Measurements from ENCODE around the gene ZNF26.
"Not testable (repeated sequence)": the region's sequence is repeated elsewhere in the genome, so short reads cannot be mapped to it uniquely, and the experiment has no call there.

The ZNF26 gene

GRCh38 chr12:132963947-132964346 lies 22.2 kb upstream of the ZNF26 start:
- peak in 1 of 2 donors; percentile 38 for DNase-seq (ENCODE audit: low read depth in 2 of 2)
- TF ChIP-seq, protein P1, sequence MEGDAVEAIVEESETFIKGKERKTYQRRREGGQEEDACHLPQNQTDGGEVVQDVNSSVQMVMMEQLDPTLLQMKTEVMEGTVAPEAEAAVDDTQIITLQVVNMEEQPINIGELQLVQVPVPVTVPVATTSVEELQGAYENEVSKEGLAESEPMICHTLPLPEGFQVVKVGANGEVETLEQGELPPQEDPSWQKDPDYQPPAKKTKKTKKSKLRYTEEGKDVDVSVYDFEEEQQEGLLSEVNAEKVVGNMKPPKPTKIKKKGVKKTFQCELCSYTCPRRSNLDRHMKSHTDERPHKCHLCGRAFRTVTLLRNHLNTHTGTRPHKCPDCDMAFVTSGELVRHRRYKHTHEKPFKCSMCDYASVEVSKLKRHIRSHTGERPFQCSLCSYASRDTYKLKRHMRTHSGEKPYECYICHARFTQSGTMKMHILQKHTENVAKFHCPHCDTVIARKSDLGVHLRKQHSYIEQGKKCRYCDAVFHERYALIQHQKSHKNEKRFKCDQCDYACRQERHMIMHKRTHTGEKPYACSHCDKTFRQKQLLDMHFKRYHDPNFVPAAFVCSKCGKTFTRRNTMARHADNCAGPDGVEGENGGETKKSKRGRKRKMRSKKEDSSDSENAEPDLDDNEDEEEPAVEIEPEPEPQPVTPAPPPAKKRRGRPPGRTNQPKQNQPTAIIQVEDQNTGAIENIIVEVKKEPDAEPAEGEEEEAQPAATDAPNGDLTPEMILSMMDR (IDR thresholded peaks at IDR 0.05; ENCODE audit: low read depth, low read length) = peak; percentile 39
- not testable (repeated sequence) for H3K4me3 ChIP-seq (replicated peaks in 1 of 2; ENCODE audit: low read depth in 2 of 2, low read length in 2 of 2)

DNA sequence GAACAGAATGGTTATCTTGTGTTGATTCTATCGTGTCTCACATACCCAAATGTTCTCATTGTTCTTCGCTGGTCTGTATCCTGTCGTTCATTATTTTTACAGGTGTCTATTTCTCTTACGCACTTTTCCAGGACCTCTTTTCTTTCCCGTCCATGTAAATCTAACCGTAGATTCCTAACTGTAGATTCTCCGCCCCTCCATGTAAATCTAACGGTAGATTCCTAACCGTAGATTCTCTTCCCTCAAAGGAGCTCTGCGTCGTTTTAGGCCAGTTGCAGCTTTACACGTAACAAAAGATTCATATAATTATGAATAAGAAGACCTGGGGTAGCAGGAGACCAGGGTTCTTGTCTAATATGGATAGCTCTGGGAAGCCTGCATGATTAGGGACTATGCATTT lies 20.4 kb upstream of the ZNF26 start:
- TF ChIP-seq, protein P1 (IDR thresholded peaks at IDR 0.05; ENCODE audit: low read depth, low read length) = no peak
- DNase-seq (ENCODE audit: low read depth in 2 of 2) = no peak
- no peak overlapping the region for H3K4me3 ChIP-seq (replicated peaks in 1 of 2; ENCODE audit: low read depth in 2 of 2, low read length in 2 of 2)

DNA sequence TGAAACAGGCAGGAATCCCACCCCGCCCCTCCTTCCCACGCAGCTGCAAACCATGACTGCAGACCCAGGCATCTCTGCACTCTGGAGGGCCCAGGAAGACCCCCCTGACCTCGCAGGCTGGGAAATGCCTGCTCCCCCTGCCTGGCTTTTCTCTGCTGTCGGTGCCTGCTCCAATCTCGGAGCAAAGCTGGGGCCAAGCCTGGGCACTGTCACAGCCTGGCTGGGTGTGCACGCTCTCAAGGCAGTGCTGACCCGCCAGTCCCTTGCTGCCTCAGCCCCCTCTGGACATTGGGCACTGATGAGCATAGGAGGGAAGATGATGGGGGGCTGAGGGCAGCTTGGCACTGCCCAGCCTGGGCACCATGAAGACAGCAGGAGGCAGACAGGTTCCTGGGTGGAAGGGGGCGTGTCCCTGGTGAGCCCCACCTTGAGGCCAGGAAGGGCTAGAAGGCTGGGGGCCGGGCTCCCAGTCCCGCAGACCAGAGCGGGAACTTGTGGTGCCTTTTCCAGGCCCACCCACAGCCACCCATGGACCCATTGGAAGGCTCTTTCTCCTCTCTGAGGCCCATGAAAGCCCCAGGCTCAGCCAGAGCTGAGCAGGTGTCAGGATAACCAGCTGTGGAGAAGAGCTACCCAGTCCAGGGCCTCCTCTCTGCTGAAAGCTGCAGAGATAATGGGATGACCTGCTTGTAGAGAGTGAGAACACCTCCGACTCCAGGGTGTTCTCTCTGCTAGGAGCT lies 19.3 kb upstream of the ZNF26 start:
- DNase-seq (ENCODE audit: low read depth in 2 of 2) = no peak
- no peak overlapping the region for H3K4me3 ChIP-seq (replicated peaks in 1 of 2; ENCODE audit: low read depth in 2 of 2, low read length in 2 of 2)
- TF ChIP-seq, protein P1 (IDR thresholded peaks at IDR 0.05; ENCODE audit: low read depth, low read length) = no peak

DNA sequence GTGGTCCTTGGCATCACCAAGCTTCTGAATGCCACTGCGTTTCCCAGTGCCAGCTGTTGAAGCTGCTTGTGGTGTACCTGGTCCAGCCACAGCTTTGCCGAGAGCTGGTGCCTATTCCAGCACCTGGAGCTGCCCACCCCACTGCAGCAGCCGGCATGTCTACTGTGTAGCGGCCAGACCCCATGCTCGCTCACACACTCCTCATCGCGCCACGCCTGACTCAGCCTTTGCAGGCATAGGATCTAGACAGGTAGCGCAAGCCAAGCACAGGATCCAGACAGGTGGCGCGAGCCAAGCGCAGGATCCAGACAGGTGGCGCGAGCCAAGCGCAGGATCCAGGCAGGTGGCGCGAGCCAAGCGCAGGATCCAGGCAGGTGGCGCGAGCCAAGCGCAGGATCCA lies 18.4 kb upstream of the ZNF26 start:
- DNase-seq (ENCODE audit: low read depth in 2 of 2) = no peak
- TF ChIP-seq, protein P1 (IDR thresholded peaks at IDR 0.05; ENCODE audit: low read depth, low read length) = no peak
- no peak overlapping the region for H3K4me3 ChIP-seq (replicated peaks in 1 of 2; ENCODE audit: low read depth in 2 of 2, low read length in 2 of 2)

GRCh38 chr12:132972374-132972773 lies 13.8 kb upstream of the ZNF26 start:
- DNase-seq (ENCODE audit: low read depth in 2 of 2) = no peak
- TF ChIP-seq, protein P1 (IDR thresholded peaks at IDR 0.05; ENCODE audit: low read depth, low read length) = no peak
- no peak overlapping the region for H3K4me3 ChIP-seq (replicated peaks in 1 of 2; ENCODE audit: low read depth in 2 of 2, low read length in 2 of 2)

GRCh38 chr12:132976870-132977269 lies 9.3 kb upstream of the ZNF26 start:
- DNase-seq (ENCODE audit: low read depth in 2 of 2) = peak; percentile 4 to 45
- TF ChIP-seq, protein P1 (IDR thresholded peaks at IDR 0.05; ENCODE audit: low read depth, low read length) = peak; percentile 46

DNA sequence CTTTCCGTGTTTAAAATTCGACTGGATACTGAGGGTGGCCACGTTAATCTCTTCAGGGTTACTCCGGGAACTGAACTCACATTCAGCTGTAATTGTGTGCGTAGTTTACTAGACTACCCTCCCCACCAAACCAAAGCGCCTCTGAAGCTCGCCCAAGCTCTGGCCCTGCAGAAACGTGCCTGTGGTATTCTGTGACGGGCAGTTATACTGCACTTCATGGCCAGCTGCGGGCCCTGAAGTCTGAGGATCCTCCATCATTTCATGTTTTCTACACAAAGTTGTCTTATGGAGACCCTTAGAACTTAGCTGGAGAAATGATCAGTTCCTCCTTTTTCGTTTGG lies 688 bp downstream of the ZNF26 start:
- peak overlapping the region; percentile 97 to 99 for H3K4me3 ChIP-seq (replicated peaks in 1 of 2; ENCODE audit: low read depth in 2 of 2, low read length in 2 of 2)
- TF ChIP-seq, protein P1 (IDR thresholded peaks at IDR 0.05; ENCODE audit: low read depth, low read length) = no peak
- DNase-seq (ENCODE audit: low read depth in 2 of 2) = peak in 1 of 2 donors; percentile 24

More at GRCh38 chr12:132976870-132977269, 9.3 kb upstream of the ZNF26 start:
- not testable (repeated sequence) for H3K4me3 ChIP-seq (replicated peaks in 1 of 2; ENCODE audit: low read depth in 2 of 2, low read length in 2 of 2)
